ENCODE results near the gene INSIG1. TPM values are rescaled to one million over a fixed set of nuclear protein-coding genes. Genes with fewer than 3 reads are reported as not detected.

INSIG1 gene
- 100 to 1,000 TPM in 1 of 2 donors, 10 to 100 TPM in 1; 57.8 to 136 TPM for total RNA-seq
- polyA plus RNA-seq (ENCODE audit: insufficient read length in 2 of 2), result 10 to 100 TPM; 47.2 to 60.6 TPM
- long read RNA-seq, donor 1, transcript INSIG1-201 (6 exons, 3,010 nt), result major isoform, 13 of 80 reads
- long read RNA-seq, donor 1, partial matches to known transcripts, result 67 of 80 reads
- long read RNA-seq, donor 1, other reads (novel, unspliced or antisense), result 0 of 80 reads
- long read RNA-seq, donor 2, transcript INSIG1-201 (6 exons, 3,010 nt), result major isoform, 13 of 14 reads
- long read RNA-seq, donor 2, partial matches to known transcripts, result 0 of 14 reads
- long read RNA-seq, donor 2, other reads (novel, unspliced or antisense), result 0 of 14 reads
- long read RNA-seq, donor 3, transcript INSIG1-201 (6 exons, 3,010 nt), result major isoform, 14 of 20 reads
- long read RNA-seq, donor 3, partial matches to known transcripts, result 5 of 20 reads
- long read RNA-seq, donor 3, other reads (novel, unspliced or antisense), result 0 of 20 reads
- long read RNA-seq, donor 4, partial matches to known transcripts, result 0 of 3 reads
- long read RNA-seq, donor 4, other reads (novel, unspliced or antisense), result 0 of 3 reads

GRCh38 chr7:155297517-155298287 lies at the start of gene INSIG1:
TSS of gene INSIG1 (plus strand) at chr7:155297878. CDS start at chr7:155298286, 408 bp downstream.
- H3K27me3 ChIP-seq (ENCODE audit: control insufficient read depth, insufficient read depth, low read length), result no peaks in the 10 kb centered on the region
- DNase-seq (ENCODE audit: low read depth in 4 of 6, low spot score in 6 of 6), result peak; percentile 79 to 98 (median 88)
- H3K4me3 ChIP-seq (ENCODE audit: low read depth, low read length), result peak within 1 kb of the TSS; percentile 59
- peak within 1 kb of the TSS; percentile 94 for H3K27ac ChIP-seq (ENCODE audit: low read depth, low read length)
- WGBS (ENCODE audit: insufficient coverage), result under 1% methylated on average over 111 of the region's 111 CpGs
- no peaks in the 10 kb centered on the region for H3K9me3 ChIP-seq (ENCODE audit: control insufficient read depth, insufficient read depth, low read length)
- H3K4me1 ChIP-seq (ENCODE audit: control insufficient read depth, insufficient read depth, low read length), result peaks cover 34% of the 10 kb centered on the region
- peaks cover 2% of the 10 kb centered on the region for H3K36me3 ChIP-seq (ENCODE audit: control insufficient read depth, insufficient read depth, low read length)

GRCh38 chr7:155248366-155248756 lies 49.3 kb upstream of the INSIG1 start:
- no peak for DNase-seq (ENCODE audit: low read depth in 4 of 6, low spot score in 6 of 6)
- H3K27me3 ChIP-seq (ENCODE audit: control insufficient read depth, insufficient read depth, low read length), result no peaks in the 10 kb centered on the region
- 92% methylated on average over 10 of the region's 10 CpGs for WGBS (ENCODE audit: insufficient coverage)

GRCh38 chr7:155251831-155252230 lies 45.8 kb upstream of the INSIG1 start:
- peaks cover 6% of the 10 kb centered on the region for H3K4me1 ChIP-seq (ENCODE audit: control insufficient read depth, insufficient read depth, low read length)
- no peak for DNase-seq (ENCODE audit: low read depth in 4 of 6, low spot score in 6 of 6)
- H3K4me3 ChIP-seq (ENCODE audit: low read depth, low read length), result no peak overlapping the region
- WGBS (ENCODE audit: insufficient coverage), result 81% methylated on average over 7 of the region's 7 CpGs
- no peaks in the 10 kb centered on the region for H3K36me3 ChIP-seq (ENCODE audit: control insufficient read depth, insufficient read depth, low read length)
- no peaks in the 10 kb centered on the region for H3K9me3 ChIP-seq (ENCODE audit: control insufficient read depth, insufficient read depth, low read length)
- H3K27me3 ChIP-seq (ENCODE audit: control insufficient read depth, insufficient read depth, low read length), result no peaks in the 10 kb centered on the region
- no peak overlapping the region for H3K27ac ChIP-seq (ENCODE audit: low read depth, low read length)

More at GRCh38 chr7:155248366-155248756, 49.3 kb upstream of the INSIG1 start:
- Histone ChIP-seq H3K4me1 (ENCODE audit: control insufficient read depth, insufficient read depth, low read length) (peaks cover 6% of the 10 kb centered on the region), H3K36me3 (ENCODE audit: control insufficient read depth, insufficient read depth, low read length) (no peaks in the 10 kb centered on the region), H3K27ac (ENCODE audit: low read depth, low read length) (no peak overlapping the region), H3K4me3 (ENCODE audit: low read depth, low read length) (no peak overlapping the region), H3K9me3 (ENCODE audit: control insufficient read depth, insufficient read depth, low read length) (no peaks in the 10 kb centered on the region)

- Histone ChIP-seq H3K27me3 (ENCODE audit: control insufficient read depth, insufficient read depth, low read length) (no peaks in the 10 kb centered on the region), H3K4me3 (ENCODE audit: low read depth, low read length) (no peak overlapping the region), H3K36me3 (ENCODE audit: control insufficient read depth, insufficient read depth, low read length) (no peaks in the 10 kb centered on the region), H3K9me3 (ENCODE audit: control insufficient read depth, insufficient read depth, low read length) (no peaks in the 10 kb centered on the region), H3K27ac (ENCODE audit: low read depth, low read length) (no peak overlapping the region), H3K4me1 (ENCODE audit: control insufficient read depth, insufficient read depth, low read length) (peaks cover 6% of the 10 kb centered on the region)
- no CpG with 5 or more reads among the region's 8 CpGs for WGBS (ENCODE audit: insufficient coverage)
- peak in 2 of 6 donors; percentile 36 to 43 for DNase-seq (ENCODE audit: low read depth in 4 of 6, low spot score in 6 of 6)
These were observed 45.2 kb upstream of the INSIG1 start for GRCh38 chr7:155252444-155252887.

- no peaks in the 10 kb centered on the region for H3K9me3 ChIP-seq (ENCODE audit: control insufficient read depth, insufficient read depth, low read length)
- 73% methylated on average over 22 of the region's 24 CpGs for WGBS (ENCODE audit: insufficient coverage)
These were observed 44.7 kb upstream of the INSIG1 start for GRCh38 chr7:155252892-155253501.

GRCh38 chr7:155254018-155254417 lies 43.7 kb upstream of the INSIG1 start:
- 95% methylated on average over 8 of the region's 8 CpGs for WGBS (ENCODE audit: insufficient coverage)
- no peak overlapping the region for H3K4me3 ChIP-seq (ENCODE audit: low read depth, low read length)
- no peaks in the 10 kb centered on the region for H3K36me3 ChIP-seq (ENCODE audit: control insufficient read depth, insufficient read depth, low read length)
- H3K9me3 ChIP-seq (ENCODE audit: control insufficient read depth, insufficient read depth, low read length), result no peaks in the 10 kb centered on the region
- no peak overlapping the region for H3K27ac ChIP-seq (ENCODE audit: low read depth, low read length)
- DNase-seq (ENCODE audit: low read depth in 4 of 6, low spot score in 6 of 6), result no peak
- H3K27me3 ChIP-seq (ENCODE audit: control insufficient read depth, insufficient read depth, low read length), result no peaks in the 10 kb centered on the region
- H3K4me1 ChIP-seq (ENCODE audit: control insufficient read depth, insufficient read depth, low read length), result peaks cover 6% of the 10 kb centered on the region

More at GRCh38 chr7:155252892-155253501, 44.7 kb upstream of the INSIG1 start:
- DNase-seq (ENCODE audit: low read depth in 4 of 6, low spot score in 6 of 6), result peak in 1 of 6 donors; percentile 30
- Histone ChIP-seq H3K4me3 (ENCODE audit: low read depth, low read length) (no peak overlapping the region), H3K4me1 (ENCODE audit: control insufficient read depth, insufficient read depth, low read length) (peaks cover 6% of the 10 kb centered on the region), H3K36me3 (ENCODE audit: control insufficient read depth, insufficient read depth, low read length) (no peaks in the 10 kb centered on the region), H3K27ac (ENCODE audit: low read depth, low read length) (no peak overlapping the region), H3K27me3 (ENCODE audit: control insufficient read depth, insufficient read depth, low read length) (no peaks in the 10 kb centered on the region)

- Histone ChIP-seq H3K4me3 (ENCODE audit: low read depth, low read length) (no peak overlapping the region), H3K36me3 (ENCODE audit: control insufficient read depth, insufficient read depth, low read length) (no peaks in the 10 kb centered on the region), H3K4me1 (ENCODE audit: control insufficient read depth, insufficient read depth, low read length) (peaks cover 10% of the 10 kb centered on the region), H3K9me3 (ENCODE audit: control insufficient read depth, insufficient read depth, low read length) (no peaks in the 10 kb centered on the region), H3K27ac (ENCODE audit: low read depth, low read length) (no peak overlapping the region), H3K27me3 (ENCODE audit: control insufficient read depth, insufficient read depth, low read length) (no peaks in the 10 kb centered on the region)
- no peak for DNase-seq (ENCODE audit: low read depth in 4 of 6, low spot score in 6 of 6)
- 85% methylated on average over 6 of the region's 10 CpGs for WGBS (ENCODE audit: insufficient coverage)
These were observed 42.6 kb upstream of the INSIG1 start for GRCh38 chr7:155255071-155255470.

GRCh38 chr7:155255621-155256020 lies 42.1 kb upstream of the INSIG1 start:
- H3K36me3 ChIP-seq (ENCODE audit: control insufficient read depth, insufficient read depth, low read length), result no peaks in the 10 kb centered on the region
- H3K27me3 ChIP-seq (ENCODE audit: control insufficient read depth, insufficient read depth, low read length), result no peaks in the 10 kb centered on the region
- no peak overlapping the region for H3K4me3 ChIP-seq (ENCODE audit: low read depth, low read length)
- H3K27ac ChIP-seq (ENCODE audit: low read depth, low read length), result no peak overlapping the region
- no peak for DNase-seq (ENCODE audit: low read depth in 4 of 6, low spot score in 6 of 6)
- H3K4me1 ChIP-seq (ENCODE audit: control insufficient read depth, insufficient read depth, low read length), result peaks cover 10% of the 10 kb centered on the region
- WGBS (ENCODE audit: insufficient coverage), result no CpG with 5 or more reads among the region's 6 CpGs
- no peaks in the 10 kb centered on the region for H3K9me3 ChIP-seq (ENCODE audit: control insufficient read depth, insufficient read depth, low read length)

- H3K4me1 ChIP-seq (ENCODE audit: control insufficient read depth, insufficient read depth, low read length), result peaks cover 10% of the 10 kb centered on the region
- no peaks in the 10 kb centered on the region for H3K36me3 ChIP-seq (ENCODE audit: control insufficient read depth, insufficient read depth, low read length)
- H3K9me3 ChIP-seq (ENCODE audit: control insufficient read depth, insufficient read depth, low read length), result no peaks in the 10 kb centered on the region
- DNase-seq (ENCODE audit: low read depth in 4 of 6, low spot score in 6 of 6), result no peak
- H3K27me3 ChIP-seq (ENCODE audit: control insufficient read depth, insufficient read depth, low read length), result no peaks in the 10 kb centered on the region
- no peak overlapping the region for H3K4me3 ChIP-seq (ENCODE audit: low read depth, low read length)
- H3K27ac ChIP-seq (ENCODE audit: low read depth, low read length), result no peak overlapping the region
- WGBS (ENCODE audit: insufficient coverage), result 85% methylated on average over 11 of the region's 18 CpGs
These were observed 41.5 kb upstream of the INSIG1 start for GRCh38 chr7:155256081-155256760.
